GOT3 (cell line): ENCODE data around the gene ZNF571.

Source experiments
- DNase-seq: peaks from one replicate; lab custom pipeline; 2025; ENCODE audit warnings: mixed read lengths; lab: John Stamatoyannopoulos, UW

The ZNF571 gene

DNA sequence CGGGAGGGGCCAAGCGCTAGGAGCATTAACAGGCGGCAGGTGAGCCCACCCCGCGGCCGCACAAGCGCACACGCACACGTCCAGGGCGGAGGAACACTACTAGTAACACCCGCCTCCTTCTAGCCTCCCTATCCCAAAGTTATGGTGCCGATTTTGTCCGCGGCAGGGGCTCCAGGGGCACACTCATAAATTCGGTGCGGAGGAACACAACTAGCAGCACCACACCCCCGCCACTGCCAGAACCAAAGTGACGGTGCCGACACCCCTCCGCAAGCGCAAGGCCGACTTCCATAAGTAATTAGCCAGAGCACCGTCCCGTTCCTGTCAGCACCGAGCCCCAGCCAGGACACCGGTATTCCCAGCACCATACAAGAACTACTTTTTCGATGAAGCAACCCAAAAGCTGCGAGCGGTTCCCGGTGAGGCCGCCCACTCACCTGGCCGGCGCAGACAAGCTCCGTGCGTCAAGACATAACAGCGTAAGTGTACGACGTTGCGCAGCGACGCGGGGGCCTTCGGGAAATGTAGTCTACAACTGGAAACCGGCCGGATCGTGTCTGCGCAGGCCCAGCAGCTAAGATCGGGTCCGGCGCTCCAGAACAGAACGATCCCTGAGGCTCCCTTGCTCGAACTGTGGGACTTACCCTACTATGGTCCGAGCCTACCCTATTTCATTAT is at the start of gene ZNF571, which contains the start of gene ZNF540:
Gene ZNF571, minus strand, starts transcription at position 489 of the 678 bp plus-strand sequence. CDS start 8,116 bp downstream, outside the sequence.
Gene ZNF540, plus strand, starts transcription at position 573 of the 678 bp plus-strand sequence. CDS start 3,572 bp downstream, outside the sequence.
- peak; percentile 27 for DNase-seq

DNA sequence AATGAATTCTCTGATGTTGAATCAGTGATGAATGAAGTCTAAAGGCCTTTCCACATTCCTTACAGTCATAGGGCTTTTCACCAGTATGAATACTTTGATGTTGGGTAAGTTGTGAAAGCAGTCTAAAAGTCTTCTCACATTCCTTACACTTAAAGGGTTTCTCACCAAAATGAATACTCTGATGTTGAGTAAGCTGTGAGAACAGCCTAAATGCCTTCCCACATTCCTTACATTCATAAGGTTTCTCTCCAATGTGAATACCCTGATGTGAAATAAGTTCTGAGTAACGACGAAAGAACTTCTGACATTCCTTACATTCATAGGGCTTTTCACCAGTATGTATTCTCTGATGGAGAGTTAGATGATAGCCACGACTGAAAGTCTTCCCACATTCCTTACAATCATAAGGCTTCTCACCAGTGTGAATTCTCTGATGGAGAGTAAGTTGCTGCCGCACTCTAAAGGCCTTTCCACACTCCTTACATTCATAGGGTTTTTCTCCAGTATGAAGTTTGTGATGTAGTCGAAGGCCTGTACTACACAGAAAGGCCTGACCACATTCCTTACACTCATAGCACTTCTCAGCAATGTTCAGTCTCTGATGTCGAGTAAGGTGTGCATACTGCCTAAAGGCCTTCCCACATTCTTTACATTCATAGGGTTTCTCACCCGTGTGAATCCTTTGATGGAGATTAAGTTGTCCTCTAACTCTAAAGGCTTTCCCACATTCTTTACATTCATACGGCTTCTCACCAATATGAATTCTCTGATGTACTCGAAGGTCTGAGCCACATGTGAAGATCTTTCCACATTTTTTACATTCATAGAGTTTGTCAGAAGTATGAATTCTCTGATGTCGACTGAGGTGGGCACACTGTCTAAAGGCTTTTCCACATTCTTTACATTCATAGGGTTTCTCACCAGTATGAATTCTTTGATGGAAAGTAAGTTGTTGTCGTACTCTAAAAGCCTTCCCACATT is 40.8 kb upstream of the ZNF571 start:
- DNase-seq = no peak

DNA sequence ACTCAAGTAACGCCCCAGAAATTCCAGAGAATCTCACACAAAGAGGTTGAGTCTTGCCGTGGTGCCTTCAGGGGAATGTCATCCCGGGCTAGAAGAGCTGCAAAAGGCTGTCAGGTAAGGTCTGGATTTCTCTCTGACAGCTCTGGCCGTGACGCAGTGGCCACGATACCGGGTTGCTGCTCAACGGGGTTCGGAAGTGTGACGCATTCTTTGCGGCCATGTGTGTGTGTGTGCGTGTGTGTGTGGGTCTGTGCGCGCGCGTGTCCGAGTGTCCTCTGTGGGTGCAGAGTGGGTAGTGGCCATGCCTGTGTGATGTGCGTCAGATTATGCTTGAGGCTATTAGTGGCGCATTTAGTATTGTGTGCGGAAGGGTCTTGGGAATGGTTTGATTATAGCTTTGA is 390 bp upstream of the ZNF571 start:
- no peak for DNase-seq

DNA sequence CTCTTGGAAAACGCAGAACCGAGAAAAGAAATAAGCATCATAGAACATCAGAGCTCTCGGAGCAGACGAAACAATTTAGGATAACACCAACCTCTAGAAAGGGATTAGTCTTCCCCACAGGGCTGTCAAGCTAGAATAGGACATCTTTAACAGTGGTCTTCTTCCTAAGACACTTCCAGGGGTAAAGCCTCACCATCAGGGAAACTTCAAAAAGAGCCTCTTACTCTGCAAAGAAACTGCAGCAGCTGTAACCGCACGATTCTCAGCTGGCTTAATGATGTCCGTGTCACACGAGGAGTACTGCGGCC is 642 bp downstream of the ZNF571 start:
- DNase-seq = no peak

DNA sequence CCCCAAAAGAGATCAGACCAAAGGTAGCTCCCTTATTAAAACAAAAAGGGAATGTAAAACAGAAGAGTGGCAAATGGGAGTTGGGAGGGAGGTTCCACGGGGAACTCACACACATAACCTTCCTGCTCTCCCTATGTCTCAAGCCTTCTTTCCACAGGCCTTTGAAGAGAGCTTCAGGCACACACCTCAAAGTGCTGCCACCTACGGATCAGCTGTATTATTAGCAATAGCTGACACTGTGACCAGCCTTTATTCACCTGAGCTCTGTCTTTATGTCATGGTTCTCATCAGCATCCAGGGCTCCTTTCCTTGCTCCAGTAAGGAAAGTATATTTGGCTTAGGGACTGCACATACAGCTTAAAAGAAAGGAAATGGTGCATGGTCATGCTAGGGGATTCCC is 11.3 kb downstream of the ZNF571 start:
- DNase-seq = no peak

DNA sequence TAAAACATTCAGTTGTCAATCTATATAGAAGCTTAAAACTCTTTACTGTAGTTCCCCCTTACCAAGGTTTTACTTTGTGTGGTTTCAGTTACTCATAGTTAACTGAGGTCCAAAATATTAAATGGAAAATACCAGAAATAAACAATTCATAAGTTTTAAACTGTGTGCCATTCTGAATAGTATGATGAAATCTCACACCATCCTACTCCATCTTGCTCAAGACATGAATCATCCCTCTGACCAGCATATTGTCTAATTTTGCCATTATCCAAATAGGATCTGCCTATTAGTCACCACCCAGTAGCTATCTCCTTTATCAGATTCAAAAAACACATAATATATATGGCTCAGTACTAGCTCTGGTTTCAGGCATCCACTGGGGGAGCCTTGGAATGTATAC is 22.4 kb downstream of the ZNF571 start:
- DNase-seq = no peak

DNA sequence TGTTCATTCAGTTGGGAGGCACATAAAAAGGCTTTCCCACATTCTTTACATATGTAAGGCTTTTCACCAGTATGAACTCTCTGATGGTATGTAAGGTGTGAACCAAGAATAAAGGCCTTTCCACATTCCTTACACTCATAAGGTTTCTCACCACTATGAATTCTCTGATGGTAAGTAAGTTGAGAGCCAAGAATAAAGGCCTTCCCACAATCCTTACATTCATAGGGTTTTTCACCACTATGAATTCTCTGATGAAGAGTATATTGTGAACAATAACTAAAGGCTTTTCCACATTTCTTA is 29.3 kb downstream of the ZNF571 start:
- DNase-seq = no peak

DNA sequence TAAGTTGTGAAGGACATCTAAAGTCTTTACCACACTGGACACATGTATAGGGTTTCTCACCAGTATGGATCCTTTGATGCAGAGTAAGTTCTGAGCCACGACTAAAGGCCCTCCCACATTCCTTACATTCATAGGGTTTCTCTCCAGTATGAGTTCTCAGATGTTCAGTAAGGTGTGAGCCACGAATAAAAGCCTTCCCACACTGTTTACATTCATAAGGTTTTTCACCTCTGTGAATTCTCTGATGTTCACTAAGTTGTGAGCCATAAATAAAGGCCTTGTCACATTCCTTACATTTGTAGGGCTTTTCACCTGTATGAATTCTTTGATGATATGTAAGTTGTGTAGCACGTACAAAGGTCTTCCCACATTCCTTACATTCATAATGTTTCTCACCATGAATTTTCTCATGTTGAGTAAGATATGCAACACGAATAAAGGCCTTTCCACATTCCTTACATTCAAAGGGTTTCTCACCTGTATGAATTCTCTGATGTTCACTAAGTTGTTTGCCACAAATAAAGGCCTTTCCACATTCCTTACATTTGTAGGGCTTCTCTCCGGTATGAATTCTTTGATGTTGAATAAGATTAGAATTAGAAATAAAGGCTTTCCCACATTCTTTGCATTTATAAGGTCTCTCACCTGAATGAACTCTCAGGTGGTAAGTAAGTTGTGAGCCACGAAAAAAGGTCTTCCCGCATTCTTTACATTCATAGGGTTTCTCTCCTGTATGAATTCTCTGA is 29.8 kb downstream of the ZNF571 start:
- DNase-seq = no peak

DNA sequence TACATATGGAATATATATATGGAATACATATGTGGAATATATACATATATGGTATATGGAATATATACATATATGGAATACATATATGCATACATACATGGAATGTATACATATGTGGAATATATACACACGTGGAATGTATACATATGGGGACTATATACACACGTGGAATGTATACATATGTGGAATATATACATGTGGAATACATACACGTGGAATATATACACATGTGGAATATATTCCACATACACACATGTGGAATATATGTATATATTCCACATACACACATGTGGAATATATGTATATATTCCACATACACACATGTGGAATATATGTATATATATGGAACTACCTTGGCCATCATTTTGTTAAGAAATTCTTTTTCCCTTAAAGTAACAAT is 31.1 kb downstream of the ZNF571 start:
- DNase-seq = no peak

DNA sequence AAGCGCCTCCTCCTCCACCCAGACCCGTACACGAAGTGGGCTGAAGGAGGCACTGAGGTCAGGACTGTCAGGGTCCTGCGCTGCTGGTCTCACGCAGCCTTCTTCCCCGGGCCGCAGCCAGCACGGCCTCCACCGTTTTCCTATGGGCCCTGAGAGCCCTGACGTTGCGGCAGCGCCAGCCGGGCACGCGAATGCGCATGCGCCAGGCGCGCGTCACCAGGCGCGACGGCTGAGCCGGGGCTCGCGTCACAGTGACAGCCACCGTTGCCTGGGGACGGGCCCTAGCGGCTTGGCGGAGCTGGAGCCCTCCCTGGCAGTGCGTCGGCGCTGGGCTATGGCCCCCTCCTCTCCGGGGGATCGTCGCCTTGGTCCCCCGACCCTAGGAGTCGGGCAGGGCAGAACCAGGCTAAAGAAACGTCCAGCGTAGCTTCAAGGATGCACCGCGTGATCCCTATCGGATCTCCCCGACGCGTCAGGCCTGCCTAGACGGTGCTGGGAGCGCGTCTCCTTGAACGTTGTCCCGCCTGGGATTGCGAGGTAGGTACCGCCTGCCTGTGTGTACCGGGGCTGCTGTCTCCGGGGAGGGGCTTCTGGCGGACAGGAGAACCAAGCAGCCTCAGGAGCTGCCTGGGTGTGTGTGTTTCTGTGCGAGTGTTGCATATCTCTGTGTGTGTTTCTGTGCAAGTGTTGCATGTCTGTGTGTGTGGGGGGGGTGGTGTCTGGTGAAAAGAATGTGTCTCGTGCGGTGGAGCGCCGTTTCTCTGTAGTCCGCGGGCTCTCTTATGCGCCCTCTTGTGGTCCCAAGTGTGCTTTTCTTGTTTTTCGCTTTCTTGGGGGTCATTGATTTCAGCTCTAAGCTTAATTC is 43.2 kb downstream of the ZNF571 start:
- DNase-seq = no peak

DNA sequence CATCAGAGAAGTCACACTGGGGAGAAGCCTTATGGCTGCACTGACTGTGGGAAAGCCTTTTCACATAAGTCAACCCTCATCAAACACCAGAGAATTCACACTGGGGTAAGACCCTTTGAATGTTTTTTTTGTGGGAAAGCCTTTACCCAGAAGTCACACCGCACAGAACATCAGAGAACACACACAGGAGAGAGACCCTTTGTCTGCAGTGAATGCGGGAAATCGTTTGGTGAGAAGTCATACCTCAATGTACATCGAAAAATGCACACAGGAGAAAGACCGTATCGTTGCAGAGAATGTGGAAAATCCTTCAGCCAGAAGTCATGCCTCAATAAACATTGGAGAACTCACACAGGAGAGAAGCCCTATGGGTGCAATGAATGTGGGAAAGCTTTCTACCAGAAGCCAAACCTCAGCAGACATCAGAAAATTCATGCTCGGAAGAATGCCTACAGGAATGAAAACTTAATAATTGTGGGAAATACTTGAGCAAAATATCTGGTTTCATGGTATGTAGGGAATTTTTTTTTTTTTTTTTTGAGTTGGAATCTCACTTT is 57.1 kb downstream of the ZNF571 start:
- DNase-seq = no peak

DNA sequence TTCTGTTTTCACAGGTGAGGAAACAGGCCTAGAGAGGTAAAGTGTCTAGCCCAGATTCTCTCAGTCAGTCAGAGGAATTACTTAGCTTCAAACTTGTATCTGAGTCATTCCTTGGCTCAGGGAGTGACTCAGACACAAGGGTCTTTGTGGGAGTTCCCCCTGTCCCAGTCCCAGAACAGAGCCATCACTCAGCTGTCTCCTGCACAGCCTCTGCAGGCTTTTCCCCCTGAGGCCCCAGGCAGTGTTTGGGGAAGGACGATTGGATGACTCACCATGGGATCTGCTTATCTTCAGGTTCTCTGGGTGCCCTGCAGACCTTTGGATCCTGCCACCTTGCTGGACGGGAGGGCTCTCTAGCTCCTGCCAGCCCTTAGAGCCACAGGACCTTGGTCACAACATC is 74.7 kb downstream of the ZNF571 start:
- no peak for DNase-seq
